Stimulated activated CD4-positive, alpha-beta T cell treated with anti-CD3 and anti-CD28 coated beads, Interleukin-4, amount 100 ng/mL, for 48 hours (primary cell): ENCODE measurements around the gene MAP3K20.
"Not testable (repeated sequence)": the region's sequence is repeated elsewhere in the genome, so short reads cannot be mapped to it uniquely, and the experiment has no call there.

Experiments
- DNase-seq, 2 donors: peaks; one replicate each; pipeline ENCODE4 v3.0.0-alpha.2; 2020; ENCODE audit warnings: low read depth in 2 of 2

MAP3K20 gene

DNA sequence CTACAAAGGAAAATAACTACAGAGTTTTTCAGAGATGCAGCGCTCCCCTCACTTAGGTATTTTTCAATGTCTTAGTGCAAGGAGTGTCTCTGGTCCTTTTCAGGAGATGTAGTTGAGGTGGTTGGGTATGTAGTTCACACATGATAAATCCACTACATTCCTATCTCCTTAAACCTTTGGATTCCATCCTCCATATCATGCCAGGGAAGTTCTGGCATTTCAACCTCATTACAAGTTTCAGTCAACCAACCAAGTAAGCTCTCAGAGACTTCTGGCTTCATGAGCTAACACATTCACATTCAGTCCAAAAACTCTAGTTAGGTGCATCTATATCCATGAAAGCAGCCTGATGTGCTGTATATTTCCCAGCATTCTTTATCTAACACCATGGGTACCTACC is 47.3 kb downstream of the MAP3K20 start:
- no peak for DNase-seq

DNA sequence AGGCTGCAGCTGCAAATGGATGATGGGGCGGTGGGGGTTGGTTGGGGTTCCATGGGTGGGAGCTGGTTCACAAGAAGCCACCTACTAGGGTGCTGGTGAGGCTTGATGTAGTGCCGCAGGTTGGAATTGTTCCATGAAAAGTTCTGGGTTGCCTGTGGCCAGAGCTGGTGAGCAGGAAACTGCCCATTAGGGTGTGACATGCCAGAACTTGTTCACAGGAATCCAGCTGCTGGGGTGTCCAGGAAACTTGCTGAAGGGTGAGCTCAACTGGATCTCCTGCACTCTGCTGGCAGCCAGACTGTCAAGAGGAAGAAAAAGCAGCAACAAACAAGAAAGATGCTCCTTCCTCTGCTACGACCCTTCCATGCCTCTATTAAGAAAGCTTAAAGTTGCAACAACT is 48.8 kb downstream of the MAP3K20 start:
- no peak for DNase-seq

GRCh38 chr2:173126819-173127218 is 51.2 kb downstream of the MAP3K20 start:
- DNase-seq, result no peak

DNA sequence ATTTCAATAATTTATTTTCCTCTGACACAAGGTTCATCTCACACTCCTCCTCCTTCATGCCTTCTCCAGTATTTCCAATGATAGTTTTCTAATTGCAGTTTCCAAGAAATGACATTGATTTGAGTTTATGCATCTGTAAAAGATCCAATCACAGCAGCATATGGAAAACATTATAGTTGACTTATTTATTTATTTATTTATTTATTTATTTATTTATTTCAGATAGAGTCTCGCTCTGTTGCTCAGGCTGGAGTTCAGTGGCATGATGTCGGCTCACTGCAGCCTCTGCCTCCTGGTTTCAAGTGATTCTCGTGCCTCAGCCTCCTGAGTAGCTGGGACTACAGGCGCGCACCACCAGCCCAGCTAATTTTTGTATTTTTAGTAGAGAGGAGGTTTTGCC is 52.5 kb downstream of the MAP3K20 start:
- DNase-seq, result not testable (repeated sequence)

GRCh38 chr2:173130496-173131465 is 55.1 kb downstream of the MAP3K20 start:
- no peak for DNase-seq

DNA sequence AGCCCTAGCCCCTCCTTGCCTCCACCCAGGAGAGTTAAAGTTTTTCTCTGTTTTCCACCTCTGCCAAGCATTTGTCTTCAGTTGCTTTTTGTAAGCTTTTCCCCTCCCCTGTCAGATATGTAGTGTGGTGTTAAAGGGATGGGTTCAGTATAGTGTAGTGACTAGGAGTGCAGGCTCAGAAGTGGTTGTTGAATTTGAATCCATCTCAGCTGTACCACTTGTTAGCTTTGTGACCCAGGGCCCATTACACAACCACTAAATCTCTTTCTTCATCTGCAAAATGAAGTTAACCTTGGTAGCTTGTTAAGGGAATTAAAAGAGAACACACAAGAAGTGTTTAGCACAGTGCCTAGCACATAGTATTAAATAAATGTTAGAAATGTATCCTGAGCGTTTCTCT is 56.9 kb downstream of the MAP3K20 start:
- no peak for DNase-seq

DNA sequence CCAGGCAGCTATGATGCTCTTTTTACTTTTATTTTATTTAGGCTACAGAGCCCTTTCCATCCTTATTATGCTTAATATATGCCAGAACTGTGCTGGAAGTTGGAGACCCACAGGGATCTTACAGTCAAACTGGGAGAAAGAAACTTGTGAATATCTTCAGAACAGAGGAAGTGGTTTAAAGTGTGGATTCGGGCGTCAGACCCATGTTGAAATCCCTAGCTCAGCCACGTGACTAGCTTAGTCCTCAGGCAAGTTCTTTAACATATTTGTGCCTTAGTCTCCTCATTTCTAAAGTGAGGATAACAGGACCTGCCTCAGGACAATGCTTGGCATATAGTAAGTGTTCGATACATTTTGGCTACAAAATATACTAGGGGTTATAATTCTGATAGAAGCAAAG is 59.1 kb downstream of the MAP3K20 start:
- DNase-seq, result no peak

DNA sequence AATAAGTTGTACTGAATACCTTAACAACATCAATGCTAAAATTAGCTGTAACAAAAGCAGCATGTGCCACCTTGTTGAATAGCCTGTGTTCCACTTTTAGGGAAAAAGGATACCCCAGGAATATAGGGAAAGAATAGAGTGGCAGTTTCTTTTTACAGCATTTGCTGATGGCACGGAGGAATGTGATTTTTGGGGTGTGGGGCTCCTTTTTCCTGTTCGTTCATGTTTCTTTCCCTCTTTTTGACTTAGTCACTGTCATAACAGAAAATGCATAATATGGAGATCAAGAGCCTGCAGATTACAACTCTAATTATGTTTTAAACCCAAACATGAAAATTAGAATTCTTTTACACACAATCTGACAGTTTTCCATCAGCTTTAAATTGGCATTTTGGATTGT is 60.4 kb downstream of the MAP3K20 start:
- DNase-seq, result no peak

GRCh38 chr2:173136599-173136998 is 61.0 kb downstream of the MAP3K20 start:
- DNase-seq, result no peak

DNA sequence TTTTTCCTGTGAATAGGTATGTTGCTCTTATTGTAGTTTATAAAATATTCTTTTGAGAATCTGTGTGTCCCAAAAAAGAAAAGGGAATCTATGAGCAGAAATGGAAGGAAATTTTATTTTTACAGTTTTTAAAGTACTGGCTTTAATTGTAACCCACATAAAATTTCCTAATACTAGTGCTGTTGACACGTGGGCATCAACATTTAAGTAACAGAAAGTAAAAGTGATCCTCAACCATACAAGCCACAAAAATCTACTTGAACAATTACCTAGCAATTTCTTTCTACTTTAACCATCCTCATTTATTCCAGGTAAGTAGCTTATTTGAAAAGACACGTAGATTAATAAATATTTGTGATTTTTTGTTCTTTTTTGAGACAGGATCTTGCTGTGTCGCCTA is 62.0 kb downstream of the MAP3K20 start:
- DNase-seq, result no peak

DNA sequence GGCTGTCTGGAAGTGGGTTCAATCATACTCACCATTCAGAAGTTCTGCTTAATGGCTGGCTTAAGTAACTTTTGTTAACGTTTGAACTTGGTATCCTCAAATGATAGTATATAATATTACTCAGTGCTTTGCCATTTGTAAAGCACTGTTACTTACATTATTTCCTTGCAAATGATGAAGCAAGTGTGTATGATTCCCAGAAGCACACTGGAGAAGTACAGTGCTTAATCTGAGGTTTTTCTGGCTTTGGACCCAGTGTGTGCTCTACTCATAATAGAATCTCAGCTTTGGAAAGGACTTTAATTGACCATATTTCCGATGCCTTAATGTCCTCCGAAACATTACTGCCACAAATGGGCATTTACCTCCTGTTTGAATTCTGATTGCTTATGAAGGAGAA is 63.3 kb downstream of the MAP3K20 start:
- DNase-seq, result no peak

DNA sequence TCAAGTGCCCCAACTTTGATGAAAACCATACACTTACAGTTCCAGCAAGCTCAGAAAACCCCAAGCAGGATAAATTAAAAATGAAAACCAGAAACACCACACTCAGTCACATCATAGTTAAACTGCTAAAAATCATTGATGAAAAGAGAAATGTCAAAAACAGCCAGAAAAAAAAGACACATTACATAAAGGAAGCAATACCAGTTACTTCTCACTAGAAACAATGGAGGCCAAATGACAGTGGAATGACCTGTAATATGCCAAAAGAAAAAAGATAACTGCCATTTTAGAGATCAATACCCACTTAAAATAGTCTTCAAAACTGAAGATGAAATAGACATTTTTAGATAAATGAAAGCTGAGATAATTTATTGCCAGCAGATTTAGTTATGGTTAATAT is 66.0 kb downstream of the MAP3K20 start:
- no peak for DNase-seq

DNA sequence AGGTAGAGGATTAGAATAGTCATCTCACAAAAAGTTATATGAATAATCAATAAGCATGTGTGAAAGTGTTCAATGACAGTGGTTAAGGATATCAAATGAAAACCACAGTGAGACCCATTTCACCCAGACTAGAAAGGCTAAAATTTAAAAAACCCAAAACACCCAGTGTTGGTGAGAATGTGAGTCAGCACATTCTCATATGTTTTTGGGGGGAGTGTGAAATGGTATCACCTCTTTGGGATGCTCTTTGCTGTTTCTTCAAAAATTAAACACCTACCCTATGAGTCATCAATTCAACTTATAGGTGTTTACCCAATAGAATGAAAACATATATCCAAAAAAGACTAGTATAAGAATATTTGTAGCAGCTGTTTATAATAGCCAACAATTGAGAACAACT is 69.8 kb downstream of the MAP3K20 start:
- DNase-seq, result no peak

DNA sequence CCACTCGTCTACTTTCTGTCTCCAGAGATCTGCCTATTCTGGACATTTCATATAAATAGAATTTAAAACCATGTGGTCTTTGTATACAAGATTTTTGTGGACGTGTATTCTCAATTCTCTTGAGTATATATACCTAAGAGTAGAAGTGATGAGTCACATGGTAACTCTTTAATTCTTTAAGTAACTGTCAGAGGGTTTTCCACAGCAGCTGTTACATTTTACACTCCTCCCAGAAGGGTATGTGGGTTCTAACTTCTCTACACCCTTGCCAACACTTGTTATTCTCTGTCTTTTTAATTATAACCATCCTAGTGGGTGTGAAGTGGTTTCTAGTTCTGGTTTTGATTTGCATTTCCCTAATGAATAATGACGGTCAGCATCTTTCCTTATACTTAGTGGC is 70.9 kb downstream of the MAP3K20 start:
- no peak for DNase-seq

- DNase-seq, result no peak
These were observed 72.9 kb downstream of the MAP3K20 start for GRCh38 chr2:173148520-173148919.

- DNase-seq, result peak in 1 of 2 donors; percentile 26
These were observed 73.8 kb downstream of the MAP3K20 start for GRCh38 chr2:173149491-173149890.

DNA sequence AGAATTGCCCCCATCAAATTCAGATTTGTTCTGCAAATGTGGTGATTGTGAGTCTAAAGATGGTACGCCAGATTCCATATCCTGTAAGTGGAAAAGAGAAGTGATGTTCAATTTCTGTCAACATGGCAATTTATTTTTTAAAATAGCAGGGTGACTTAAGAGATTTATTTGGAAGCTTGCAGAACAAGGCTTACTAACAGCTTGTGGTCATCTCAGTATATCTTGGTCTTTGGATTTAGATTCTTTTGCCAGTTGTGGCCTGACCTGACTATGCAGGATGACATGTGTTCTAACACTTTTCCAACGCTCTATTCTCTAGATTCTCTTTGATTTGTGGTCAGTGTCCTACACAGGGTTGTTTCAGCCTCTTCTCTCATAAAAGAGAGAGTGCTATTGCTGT is 74.4 kb downstream of the MAP3K20 start:
- no peak for DNase-seq

DNA sequence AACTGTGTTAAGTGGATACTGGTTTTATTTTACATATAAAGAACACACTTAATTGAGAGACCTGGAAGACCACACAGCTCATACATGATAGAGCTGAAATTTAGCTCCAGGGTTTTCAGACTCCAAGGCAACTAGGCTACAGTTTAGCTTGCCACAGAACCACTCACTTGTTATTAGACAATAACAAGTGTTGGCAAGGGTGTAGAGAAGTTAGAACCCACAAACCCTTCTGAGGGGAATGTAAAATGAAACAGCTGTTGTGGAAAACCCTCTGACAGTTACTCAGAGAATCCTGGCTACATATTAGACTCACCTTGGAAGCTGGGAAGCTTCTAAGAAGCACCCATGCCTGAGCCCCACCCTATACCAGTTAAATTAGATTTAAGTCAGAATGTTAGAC is 75.3 kb downstream of the MAP3K20 start:
- DNase-seq, result no peak

- no peak for DNase-seq
These were observed 76.2 kb downstream of the MAP3K20 start for GRCh38 chr2:173151671-173152401.

GRCh38 chr2:173153301-173153885 is 77.7 kb downstream of the MAP3K20 start:
- DNase-seq, result no peak

DNA sequence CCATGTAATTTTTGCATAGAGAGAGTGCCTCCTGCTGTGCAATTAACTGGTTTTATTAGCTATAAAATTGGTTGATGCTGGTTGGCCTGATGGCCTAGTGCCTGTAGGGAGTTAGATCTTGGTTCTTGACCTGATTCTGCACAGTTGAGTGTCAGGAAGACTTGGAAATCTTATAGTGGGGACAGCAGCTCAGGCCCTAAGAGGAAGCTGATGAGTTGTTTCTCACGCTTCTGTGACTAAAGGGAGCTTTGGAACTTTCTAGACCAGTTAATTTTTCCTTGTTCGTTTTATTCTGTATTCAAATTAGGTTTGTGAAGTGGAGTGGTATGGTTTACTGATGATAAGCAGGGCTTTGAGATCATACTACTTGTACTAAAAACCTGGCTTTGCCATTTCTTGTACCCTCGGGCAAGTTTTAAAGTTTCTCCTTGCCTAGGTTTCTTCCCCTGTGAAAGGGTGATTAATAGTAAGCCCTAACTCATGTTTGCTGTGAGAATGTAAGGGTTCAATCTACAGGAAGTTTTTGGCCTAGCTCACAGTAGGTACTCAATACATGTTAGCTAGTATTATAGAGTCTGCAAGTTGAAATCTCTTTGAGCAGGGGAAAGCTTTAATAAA is 82.1 kb downstream of the MAP3K20 start:
- no peak for DNase-seq

- DNase-seq, result no peak
These were observed 84.3 kb downstream of the MAP3K20 start for GRCh38 chr2:173159791-173160463.
